Hepatocyte (in vitro differentiated cells): ENCODE measurements around the gene MYO18B.

Source experiments
- EZH2 ChIP-seq: fragments of 200-600 bp; sonication (generic); IDR thresholded peaks from 2 replicates; pipeline ENCODE4 v1.6.1; 2016; ENCODE audit warnings: antibody characterized with exemption, mild to moderate bottlenecking, borderline replicate concordance
- EZH2phosphoT487 ChIP-seq: fragments of 200-600 bp; sonication (generic); IDR thresholded peaks from one replicate; pipeline ENCODE4 v1.6.1; 2018; ENCODE audit warnings: antibody characterized with exemption, mild to moderate bottlenecking, low read depth, moderate library complexity; ENCODE audit not compliant: unreplicated experiment, severe bottlenecking
- TF ChIP-seq, protein P1 (sequence below): fragments of 200-600 bp; sonication (generic); IDR thresholded peaks from 2 replicates; pipeline ENCODE4 v1.5.1; 2016; ENCODE audit warnings: antibody characterized with exemption, mild to moderate bottlenecking; ENCODE audit not compliant: poor library complexity

DNA sequence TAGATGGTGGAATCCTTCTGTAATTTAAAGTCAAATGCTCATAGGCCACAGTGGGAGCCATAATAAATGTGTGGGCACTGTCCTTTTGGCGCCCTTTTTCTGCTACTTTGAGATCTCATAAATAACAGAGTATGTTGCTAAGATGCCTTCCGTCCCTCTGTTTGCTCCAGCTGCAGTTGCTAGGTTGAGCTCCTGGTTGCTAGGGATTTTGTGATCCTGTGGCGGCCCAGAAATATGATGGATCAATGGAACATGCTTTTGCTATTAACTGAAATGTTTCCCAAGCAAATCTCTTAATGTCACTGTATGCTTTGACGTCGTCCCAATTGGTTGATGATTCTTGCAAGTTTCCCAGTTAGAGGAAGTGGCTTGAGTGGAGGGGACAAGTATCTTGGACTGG lies 53.5 kb downstream of the MYO18B start:
- TF ChIP-seq, protein P1, sequence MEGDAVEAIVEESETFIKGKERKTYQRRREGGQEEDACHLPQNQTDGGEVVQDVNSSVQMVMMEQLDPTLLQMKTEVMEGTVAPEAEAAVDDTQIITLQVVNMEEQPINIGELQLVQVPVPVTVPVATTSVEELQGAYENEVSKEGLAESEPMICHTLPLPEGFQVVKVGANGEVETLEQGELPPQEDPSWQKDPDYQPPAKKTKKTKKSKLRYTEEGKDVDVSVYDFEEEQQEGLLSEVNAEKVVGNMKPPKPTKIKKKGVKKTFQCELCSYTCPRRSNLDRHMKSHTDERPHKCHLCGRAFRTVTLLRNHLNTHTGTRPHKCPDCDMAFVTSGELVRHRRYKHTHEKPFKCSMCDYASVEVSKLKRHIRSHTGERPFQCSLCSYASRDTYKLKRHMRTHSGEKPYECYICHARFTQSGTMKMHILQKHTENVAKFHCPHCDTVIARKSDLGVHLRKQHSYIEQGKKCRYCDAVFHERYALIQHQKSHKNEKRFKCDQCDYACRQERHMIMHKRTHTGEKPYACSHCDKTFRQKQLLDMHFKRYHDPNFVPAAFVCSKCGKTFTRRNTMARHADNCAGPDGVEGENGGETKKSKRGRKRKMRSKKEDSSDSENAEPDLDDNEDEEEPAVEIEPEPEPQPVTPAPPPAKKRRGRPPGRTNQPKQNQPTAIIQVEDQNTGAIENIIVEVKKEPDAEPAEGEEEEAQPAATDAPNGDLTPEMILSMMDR: no peak
- TF ChIP-seq EZH2 (no peak), EZH2phosphoT487 (no peak)
